HepG2 (cell line): Measurements from ENCODE around the gene ITCH. TPM values are rescaled to one million over a fixed set of nuclear protein-coding genes. Genes with fewer than 3 reads are reported as not detected.

Experiments used
- BRCA1 ChIP-seq: sonication (generic); formaldehyde crosslinking; IDR thresholded peaks from 2 replicates; pipeline ENCODE4 v1.4.0; 2020; ENCODE audit warnings: missing genetic modification reagents
- FOXJ3 ChIP-seq: sonication (generic); formaldehyde crosslinking; IDR thresholded peaks from 2 replicates; pipeline ENCODE4 v1.4.0; 2020; ENCODE audit warnings: missing genetic modification reagents, mild to moderate bottlenecking, borderline replicate concordance
- IRF1 ChIP-seq: sonication (generic); formaldehyde crosslinking; IDR thresholded peaks from 2 replicates; pipeline ENCODE4 v1.4.0; 2020; ENCODE audit warnings: low read depth, mild to moderate bottlenecking, missing genetic modification reagents
- KMT2A ChIP-seq: sonication (generic); formaldehyde crosslinking; IDR thresholded peaks from 2 replicates; pipeline ENCODE4 v1.4.0; 2020; ENCODE audit warnings: missing genetic modification reagents
- KMT2B ChIP-seq: IDR thresholded peaks from 2 replicates; pipeline ENCODE4 v1.6.1; 2016; ENCODE audit warnings: missing genetic modification reagents, missing compliant biosample characterization
- NFAT5 ChIP-seq: sonication (generic); formaldehyde crosslinking; IDR thresholded peaks from 2 replicates; pipeline ENCODE4 v1.4.0; 2020; ENCODE audit warnings: missing genetic modification reagents
- SMYD3 ChIP-seq: sonication (generic); formaldehyde crosslinking; IDR thresholded peaks from 2 replicates; pipeline ENCODE4 v1.8.1; 2023; ENCODE audit warnings: mild to moderate bottlenecking, missing genetic modification reagents
- SRY ChIP-seq: sonication (generic); formaldehyde crosslinking; IDR thresholded peaks from 2 replicates; pipeline ENCODE4 v1.8.0; 2022; ENCODE audit warnings: mild to moderate bottlenecking, missing genetic modification reagents
- TARDBP ChIP-seq: sonication (generic); formaldehyde crosslinking; IDR thresholded peaks from 2 replicates; pipeline ENCODE4 v1.8.0; 2022; ENCODE audit warnings: mild to moderate bottlenecking, missing genetic modification reagents
- ZFP1 ChIP-seq: IDR thresholded peaks from 2 replicates; pipeline ENCODE4 v1.6.1; 2016
- ZNF17 ChIP-seq: sonication (generic); formaldehyde crosslinking; IDR thresholded peaks from 2 replicates; pipeline ENCODE4 v1.5.0; 2020; ENCODE audit warnings: mild to moderate bottlenecking, missing genetic modification reagents
- ZNF207 ChIP-seq: fragments of 450-650 bp; IDR thresholded peaks from 2 replicates; pipeline ENCODE4 v1.6.1; 2016; ENCODE audit warnings: antibody characterized with exemption, borderline replicate concordance
- ZNF224 ChIP-seq: sonication (generic); formaldehyde crosslinking; IDR thresholded peaks from 2 replicates; pipeline ENCODE4 v1.5.0; 2020; ENCODE audit warnings: mild to moderate bottlenecking, missing genetic modification reagents
- polyA plus RNA-seq, 8 experiments: library from polyadenylated mRNA; depleted of rRNA in 3 of 8; stranded (reverse) in 7 of 8; unstranded in 1 of 8; fragments of >200 nt; fragmentation: Illumina TruSeq in 4 of 8; extraction: Trizol in 4 of 8; gene quantifications; 2 replicates each; pipeline versions ENCODE4 v1.2.1 to v1.2.3, GENCODE V29; 2011 to 2016; ENCODE audit warnings: low read depth in 4 of 8, missing spikeins in 1 of 8, mixed read lengths in 1 of 8; ENCODE audit not compliant: insufficient read depth in 1 of 8
- total RNA-seq, 5 experiments: library from RNA; depleted of rRNA; stranded (reverse); fragments of >200 nt; fragmentation: Illumina TruSeq; extraction: Trizol; gene quantifications; 2 replicates each; pipeline ENCODE4 v1.2.3, GENCODE V29; 2016; ENCODE audit warnings: low read depth in 1 of 5
- TF ChIP-seq, protein P1 (sequence below): sonication (generic); formaldehyde crosslinking; IDR thresholded peaks from 2 replicates; pipeline ENCODE4 v1.4.0; 2020; ENCODE audit warnings: missing genetic modification reagents, borderline replicate concordance
- TF ChIP-seq, protein P2 (sequence below): sonication (generic); formaldehyde crosslinking; IDR thresholded peaks from 2 replicates; pipeline ENCODE4 v1.5.0; 2020; ENCODE audit warnings: missing genetic modification reagents
- TF ChIP-seq, protein P3 (sequence below): IDR thresholded peaks from 2 replicates; pipeline ENCODE4 v1.6.1; 2012; ENCODE audit warnings: inconsistent platforms

The ITCH gene
- total and polyA plus RNA-seq, 2 of the 13 experiments (the other 11 are each of a cell fraction or from before 2014, with no cell fraction given): 20.5 to 112 TPM

DNA sequence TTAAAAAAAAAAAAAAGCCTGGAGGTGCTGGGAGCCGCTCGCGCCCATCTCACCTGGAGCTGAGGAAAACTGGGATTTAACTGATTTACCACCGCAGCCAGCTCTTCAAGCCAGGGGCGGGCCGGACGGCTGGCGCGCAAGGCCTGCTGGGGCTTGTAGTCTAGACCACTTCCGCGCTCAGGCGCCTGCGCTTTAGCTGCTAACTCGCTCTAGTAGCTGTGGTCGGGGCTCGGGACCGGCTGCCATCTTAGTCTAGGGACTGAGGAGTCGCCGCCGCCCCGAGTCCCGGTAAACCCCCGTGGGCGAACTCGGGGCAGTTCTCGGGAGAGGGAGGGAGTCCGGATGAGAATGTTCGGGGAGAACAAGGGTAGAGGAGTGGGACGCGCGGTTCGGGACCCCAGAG, at the start of gene ITCH (continued):
- TF ChIP-seq, protein P1, sequence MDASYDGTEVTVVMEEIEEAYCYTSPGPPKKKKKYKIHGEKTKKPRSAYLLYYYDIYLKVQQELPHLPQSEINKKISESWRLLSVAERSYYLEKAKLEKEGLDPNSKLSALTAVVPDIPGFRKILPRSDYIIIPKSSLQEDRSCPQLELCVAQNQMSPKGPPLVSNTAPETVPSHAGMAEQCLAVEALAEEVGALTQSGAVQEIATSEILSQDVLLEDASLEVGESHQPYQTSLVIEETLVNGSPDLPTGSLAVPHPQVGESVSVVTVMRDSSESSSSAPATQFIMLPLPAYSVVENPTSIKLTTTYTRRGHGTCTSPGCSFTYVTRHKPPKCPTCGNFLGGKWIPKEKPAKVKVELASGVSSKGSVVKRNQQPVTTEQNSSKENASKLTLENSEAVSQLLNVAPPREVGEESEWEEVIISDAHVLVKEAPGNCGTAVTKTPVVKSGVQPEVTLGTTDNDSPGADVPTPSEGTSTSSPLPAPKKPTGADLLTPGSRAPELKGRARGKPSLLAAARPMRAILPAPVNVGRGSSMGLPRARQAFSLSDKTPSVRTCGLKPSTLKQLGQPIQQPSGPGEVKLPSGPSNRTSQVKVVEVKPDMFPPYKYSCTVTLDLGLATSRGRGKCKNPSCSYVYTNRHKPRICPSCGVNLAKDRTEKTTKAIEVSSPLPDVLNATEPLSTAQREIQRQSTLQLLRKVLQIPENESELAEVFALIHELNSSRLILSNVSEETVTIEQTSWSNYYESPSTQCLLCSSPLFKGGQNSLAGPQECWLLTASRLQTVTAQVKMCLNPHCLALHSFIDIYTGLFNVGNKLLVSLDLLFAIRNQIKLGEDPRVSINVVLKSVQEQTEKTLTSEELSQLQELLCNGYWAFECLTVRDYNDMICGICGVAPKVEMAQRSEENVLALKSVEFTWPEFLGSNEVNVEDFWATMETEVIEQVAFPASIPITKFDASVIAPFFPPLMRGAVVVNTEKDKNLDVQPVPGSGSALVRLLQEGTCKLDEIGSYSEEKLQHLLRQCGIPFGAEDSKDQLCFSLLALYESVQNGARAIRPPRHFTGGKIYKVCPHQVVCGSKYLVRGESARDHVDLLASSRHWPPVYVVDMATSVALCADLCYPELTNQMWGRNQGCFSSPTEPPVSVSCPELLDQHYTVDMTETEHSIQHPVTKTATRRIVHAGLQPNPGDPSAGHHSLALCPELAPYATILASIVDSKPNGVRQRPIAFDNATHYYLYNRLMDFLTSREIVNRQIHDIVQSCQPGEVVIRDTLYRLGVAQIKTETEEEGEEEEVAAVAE (CRISPR knock-in tag): peak; percentile 89
- TF ChIP-seq SRY (CRISPR knock-in tag): peak; percentile 91; the same call in 1 of the 2 replicates
- TF ChIP-seq KMT2B: peak; percentile 74
- no peak for TF ChIP-seq BRCA1 (CRISPR knock-in tag)
- TF ChIP-seq IRF1: no peak
- TF ChIP-seq TARDBP (CRISPR knock-in tag): peak; percentile 33; the same call in 1 of the 2 replicates
- TF ChIP-seq, protein P2, sequence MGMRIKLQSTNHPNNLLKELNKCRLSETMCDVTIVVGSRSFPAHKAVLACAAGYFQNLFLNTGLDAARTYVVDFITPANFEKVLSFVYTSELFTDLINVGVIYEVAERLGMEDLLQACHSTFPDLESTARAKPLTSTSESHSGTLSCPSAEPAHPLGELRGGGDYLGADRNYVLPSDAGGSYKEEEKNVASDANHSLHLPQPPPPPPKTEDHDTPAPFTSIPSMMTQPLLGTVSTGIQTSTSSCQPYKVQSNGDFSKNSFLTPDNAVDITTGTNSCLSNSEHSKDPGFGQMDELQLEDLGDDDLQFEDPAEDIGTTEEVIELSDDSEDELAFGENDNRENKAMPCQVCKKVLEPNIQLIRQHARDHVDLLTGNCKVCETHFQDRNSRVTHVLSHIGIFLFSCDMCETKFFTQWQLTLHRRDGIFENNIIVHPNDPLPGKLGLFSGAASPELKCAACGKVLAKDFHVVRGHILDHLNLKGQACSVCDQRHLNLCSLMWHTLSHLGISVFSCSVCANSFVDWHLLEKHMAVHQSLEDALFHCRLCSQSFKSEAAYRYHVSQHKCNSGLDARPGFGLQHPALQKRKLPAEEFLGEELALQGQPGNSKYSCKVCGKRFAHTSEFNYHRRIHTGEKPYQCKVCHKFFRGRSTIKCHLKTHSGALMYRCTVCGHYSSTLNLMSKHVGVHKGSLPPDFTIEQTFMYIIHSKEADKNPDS (CRISPR knock-in tag): peak; percentile 43; the same call in 1 of the 2 replicates
- no peak for TF ChIP-seq ZNF207
- TF ChIP-seq, protein P3, sequence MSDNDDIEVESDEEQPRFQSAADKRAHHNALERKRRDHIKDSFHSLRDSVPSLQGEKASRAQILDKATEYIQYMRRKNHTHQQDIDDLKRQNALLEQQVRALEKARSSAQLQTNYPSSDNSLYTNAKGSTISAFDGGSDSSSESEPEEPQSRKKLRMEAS: peak; percentile 55; the same call in 1 of the 2 replicates
- TF ChIP-seq ZNF224: peak; percentile 83
- no peak for TF ChIP-seq FOXJ3 (CRISPR knock-in tag)
- TF ChIP-seq ZNF17 (CRISPR knock-in tag): no peak
- peak; percentile 89; the same call in 1 of the 2 replicates for TF ChIP-seq NFAT5
- TF ChIP-seq KMT2A: peak; percentile 78; the same call in 1 of the 2 replicates
- TF ChIP-seq SMYD3 (CRISPR knock-in tag): peak; percentile 35; the same call in 1 of the 2 replicates
- peak; percentile 67 for TF ChIP-seq ZFP1 (CRISPR knock-in tag)
